ENCODE results near the gene NR2E1.
A peak's percentile ranks its signal among the peaks of the same experiment; 100 is the strongest.

NR2E1 gene

DNA sequence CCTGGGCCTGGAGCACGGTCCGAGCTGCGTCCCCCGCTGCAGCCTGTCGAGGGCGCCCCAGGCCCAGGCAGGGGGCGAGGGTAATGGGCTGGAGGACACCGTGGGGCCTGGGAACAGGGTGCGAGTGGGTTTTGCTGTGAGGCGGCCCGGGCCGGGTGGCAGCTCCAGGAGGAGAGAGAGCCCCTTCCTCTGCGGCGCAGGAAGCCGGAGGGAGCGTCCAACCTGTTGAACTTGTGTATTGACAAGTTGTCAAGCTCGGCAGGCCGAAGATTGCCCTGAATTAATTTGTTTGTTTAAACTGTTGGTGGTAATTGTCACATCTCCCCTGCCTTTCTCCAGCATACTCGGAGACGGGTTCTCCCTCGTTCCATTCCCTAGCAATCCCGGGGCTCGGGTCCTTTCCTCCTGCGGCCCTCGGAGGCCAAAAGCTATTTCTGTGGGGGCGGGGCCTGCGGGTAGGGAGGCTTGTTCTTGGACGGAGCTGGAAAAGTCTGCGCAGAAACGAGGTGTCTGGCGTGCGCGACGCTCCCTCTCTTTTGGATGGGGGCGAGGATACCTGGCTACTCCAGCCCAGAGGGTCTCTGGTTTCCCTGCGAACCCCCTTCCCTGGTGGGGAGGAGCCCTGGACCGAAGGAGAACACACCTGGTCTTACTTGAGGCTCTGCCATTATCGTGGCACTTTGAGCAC lies 9.9 kb downstream of the NR2E1 start:
- TF ChIP-seq MAX (IDR thresholded peaks at IDR 0.05; ENCODE audit: low read depth, low read length) = no peak
- TF ChIP-seq CTCF (IDR thresholded peaks at IDR 0.05; ENCODE audit: low read depth, low read length) = peak; percentile 36
- peak; percentile 39 for DNase-seq (ENCODE audit: low read depth)

GRCh38 chr6:108176281-108177089 lies 10.7 kb downstream of the NR2E1 start:
- TF ChIP-seq MAX (IDR thresholded peaks at IDR 0.05; ENCODE audit: low read depth, low read length) (no peak), MYC (IDR thresholded peaks at IDR 0.05; ENCODE audit: low read depth, low read length) (no peak), POLR2A (IDR thresholded peaks at IDR 0.05; ENCODE audit: extremely low read depth, insufficient read length) (no peak), CTCF (IDR thresholded peaks at IDR 0.05; ENCODE audit: low read depth, low read length) (no peak)
- no peak overlapping the region for H3K4me3 ChIP-seq (ENCODE audit: low read depth, low read length)
- no peak for DNase-seq (ENCODE audit: low read depth)

More for the DNA sequence above, 9.9 kb downstream of the NR2E1 start:
- no peak overlapping the region for H3K4me3 ChIP-seq (ENCODE audit: low read depth, low read length)

DNA sequence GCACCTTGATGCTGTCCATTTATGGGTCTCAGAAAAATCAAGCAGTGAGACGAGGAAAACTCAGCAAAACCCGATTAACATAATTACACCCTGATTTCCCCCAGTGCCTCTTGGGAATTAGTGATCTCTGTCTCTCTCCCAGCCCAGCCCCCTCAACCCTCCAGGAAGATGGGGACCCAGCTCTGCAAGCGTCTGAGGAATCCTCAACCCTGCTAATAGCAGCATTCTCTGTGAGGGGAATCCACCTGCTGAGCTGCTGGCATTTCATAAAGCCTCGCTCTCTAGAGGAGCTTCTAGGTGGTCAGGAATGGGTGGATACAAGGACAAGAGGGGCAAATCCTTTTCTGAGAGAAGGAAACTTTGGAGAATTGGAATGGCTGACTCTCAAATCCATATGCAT lies 13.9 kb downstream of the NR2E1 start:
- H3K4me3 ChIP-seq (ENCODE audit: low read depth, low read length) = no peak overlapping the region
- DNase-seq (ENCODE audit: low read depth) = no peak
- TF ChIP-seq MAX (IDR thresholded peaks at IDR 0.05; ENCODE audit: low read depth, low read length) (no peak), POLR2A (IDR thresholded peaks at IDR 0.05; ENCODE audit: extremely low read depth, insufficient read length) (no peak), CTCF (IDR thresholded peaks at IDR 0.05; ENCODE audit: low read depth, low read length) (no peak), MYC (IDR thresholded peaks at IDR 0.05; ENCODE audit: low read depth, low read length) (no peak)

GRCh38 chr6:108180266-108180665 lies 14.4 kb downstream of the NR2E1 start:
- H3K4me3 ChIP-seq (ENCODE audit: low read depth, low read length) = no peak overlapping the region
- TF ChIP-seq MYC (IDR thresholded peaks at IDR 0.05; ENCODE audit: low read depth, low read length) = no peak
- TF ChIP-seq CTCF (IDR thresholded peaks at IDR 0.05; ENCODE audit: low read depth, low read length) = no peak
- no peak for TF ChIP-seq MAX (IDR thresholded peaks at IDR 0.05; ENCODE audit: low read depth, low read length)
- TF ChIP-seq POLR2A (IDR thresholded peaks at IDR 0.05; ENCODE audit: extremely low read depth, insufficient read length) = no peak
- no peak for DNase-seq (ENCODE audit: low read depth)

DNA sequence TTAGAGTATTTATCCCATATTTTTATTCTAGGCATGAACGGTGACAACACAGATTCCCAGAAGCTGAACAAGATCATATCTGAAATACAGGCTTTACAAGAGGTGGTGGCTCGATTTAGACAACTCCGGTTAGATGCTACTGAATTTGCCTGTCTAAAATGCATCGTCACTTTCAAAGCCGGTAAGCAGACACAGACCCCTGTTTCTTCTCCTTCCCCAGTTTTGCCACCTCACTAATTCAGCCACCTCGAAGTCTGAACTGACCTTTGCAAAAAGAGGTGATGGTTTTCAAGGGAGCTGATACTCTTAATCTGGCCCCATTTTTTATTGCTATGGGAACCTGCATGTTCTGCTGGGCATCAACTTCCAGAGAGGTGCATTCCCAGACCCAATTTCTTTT lies 15.0 kb downstream of the NR2E1 start:
- TF ChIP-seq MYC (IDR thresholded peaks at IDR 0.05; ENCODE audit: low read depth, low read length) = no peak
- TF ChIP-seq POLR2A (IDR thresholded peaks at IDR 0.05; ENCODE audit: extremely low read depth, insufficient read length) = no peak
- no peak for TF ChIP-seq CTCF (IDR thresholded peaks at IDR 0.05; ENCODE audit: low read depth, low read length)
- no peak for TF ChIP-seq MAX (IDR thresholded peaks at IDR 0.05; ENCODE audit: low read depth, low read length)
- DNase-seq (ENCODE audit: low read depth) = no peak
- no peak overlapping the region for H3K4me3 ChIP-seq (ENCODE audit: low read depth, low read length)

Data from NB4 (cell line).